Left cardiac atrium (tissue), 4 donors: ENCODE data around the gene LCE1B. TPM values are rescaled to one million over a fixed set of nuclear protein-coding genes. Genes with fewer than 3 reads are reported as not detected.

Experiments
- ATAC-seq, 2 donors: fragments of 200-7000 bp; cut with Tn5 transposase; one replicate each; pipeline ENCODE4 v1.9.1; 2020; ENCODE audit warnings: mild to moderate bottlenecking in 2 of 2, moderate library complexity in 2 of 2
- DNase-seq: peaks from one replicate; pipeline ENCODE4 v3.0.0-alpha.2; 2020
- intact Hi-C, 2 donors: fragments of 100-400 bp; cut with DNase I; formaldehyde crosslinking; loops; one replicate each; pipeline versions ENCODE4 v1.14.1 to v1.15.1; 2022 to 2023
- total RNA-seq, 2 donors: library from RNA; stranded (reverse); fragmentation: NEBNext Ultra II Directional; extraction: Animal tissue kit (Norgen Biotek cat#: 25700); gene quantifications; one replicate each; pipeline ENCODE4 v1.2.1, GENCODE V29; 2021
- donor health status: DM: no; HTN: yes; CAD: no.
- donor health status: DM: no; HTN: yes; CAD: no; lungs with severe emphysema.
- donor health status: DM: yes; HTN: yes; CAD: no.
- donor health status: Dilated cardiomyopathy.

The LCE1B gene
- total RNA-seq, 2 donors from 2014 or later = not detected

GRCh38 chr1:152858062-152858461 is 46.3 kb downstream of the LCE1B start:
- ATAC-seq (no peak), DNase-seq (no peak)
- intact Hi-C loops = no loop called here

GRCh38 chr1:152859696-152860095 is 47.9 kb downstream of the LCE1B start, which contains the start of gene LCE7A:
TSS of gene LCE7A (plus strand) at chr1:152859996. CDS start at chr1:152860698, 702 bp downstream.
- no peak for ATAC-seq
- no peak for DNase-seq
- intact Hi-C loops = no loop called here

- ATAC-seq = no peak
- intact Hi-C loops = no loop called here
- no peak for DNase-seq
Measured at GRCh38 chr1:152860129-152860528, 48.4 kb downstream of the LCE1B start.

- DNase-seq (no peak), ATAC-seq (no peak)
- intact Hi-C loops = no loop called here
Measured at GRCh38 chr1:152861374-152861773, 49.6 kb downstream of the LCE1B start.

Other genes with a start within 250 kb of the LCE1B start
- not detected for gene LCE3E, start 245.2 kb upstream of the LCE1B start, total RNA-seq
- gene LCE3D, start 231.5 kb upstream of the LCE1B start, total RNA-seq = not detected
- gene LCE3C, start 211.7 kb upstream of the LCE1B start, total RNA-seq = not detected
- gene LCE3B, start 198.2 kb upstream of the LCE1B start, total RNA-seq = not detected
- gene LCE3A, start 188.9 kb upstream of the LCE1B start, total RNA-seq = not detected
- gene LCE2D, start 148.6 kb upstream of the LCE1B start, total RNA-seq = not detected
- not detected for gene LCE2C, start 136.7 kb upstream of the LCE1B start, total RNA-seq
- gene LCE2B, start 125.8 kb upstream of the LCE1B start, total RNA-seq = not detected
- not detected for gene LCE2A, start 113.6 kb upstream of the LCE1B start, total RNA-seq
- gene LCE4A, start 103.8 kb upstream of the LCE1B start, total RNA-seq = not detected
- gene KPRP, start 53.9 kb upstream of the LCE1B start, total RNA-seq = not detected
- not detected for gene LCE1F, start 36.8 kb upstream of the LCE1B start, total RNA-seq
- gene LCE1E, start 25.7 kb upstream of the LCE1B start, total RNA-seq = not detected
- gene LCE1D, start 15.2 kb upstream of the LCE1B start, total RNA-seq = not detected
- not detected for gene LCE1C, start 5.3 kb upstream of the LCE1B start, total RNA-seq
- not detected for gene LCE1A, start 15.5 kb downstream of the LCE1B start, total RNA-seq
- gene LCE6A, start 30.9 kb downstream of the LCE1B start, total RNA-seq = not detected
- not detected for gene LCE7A, start 48.0 kb downstream of the LCE1B start, total RNA-seq
- gene SMCP, start 66.4 kb downstream of the LCE1B start, total RNA-seq = not detected
- not detected for gene IVL, start 96.6 kb downstream of the LCE1B start, total RNA-seq
- gene SPRR5, start 135.2 kb downstream of the LCE1B start, total RNA-seq = not detected
- not detected for gene SPRR4, start 158.7 kb downstream of the LCE1B start, total RNA-seq
- gene SPRR1A, start 172.1 kb downstream of the LCE1B start, total RNA-seq = not detected
- gene SPRR3, start 189.8 kb downstream of the LCE1B start, total RNA-seq = not detected
- gene SPRR1B, start 219.2 kb downstream of the LCE1B start, total RNA-seq = not detected
- not detected for gene SPRR2D, start 229.1 kb downstream of the LCE1B start, total RNA-seq
- gene SPRR2A, start 245.5 kb downstream of the LCE1B start, total RNA-seq = not detected